Peyer's patch (tissue), 4 donors: Measurements from ENCODE around the gene NAA38.
A peak's percentile ranks its signal among the peaks of the same experiment; 100 is the strongest.

Source experiments
- POLR2A ChIP-seq, 2 donors: fragments of 450-650 bp; IDR thresholded peaks; one replicate each; pipeline ENCODE4 v1.5.1; 2017; ENCODE audit warnings: antibody characterized with exemption in 2 of 2, mild to moderate bottlenecking in 2 of 2, moderate library complexity in 2 of 2
- TF ChIP-seq, protein P1 (sequence below), 6 experiments: fragments of 450-650 bp in 4 of 6; fragments of 200-600 bp in 2 of 6; sonication (generic) in 1 of 6; IDR thresholded peaks; one replicate each; pipeline ENCODE4 v1.5.1; 2017 to 2019; ENCODE audit warnings: antibody characterized with exemption in 6 of 6, mild to moderate bottlenecking in 3 of 6, moderate library complexity in 1 of 6

GRCh38 chr17:7835814-7836595 is 21.4 kb downstream of the NAA38 start:
- peak in 1 of 2 donors; percentile 92 for TF ChIP-seq POLR2A (IDR thresholded peaks at IDR 0.05)
- TF ChIP-seq, protein P1, sequence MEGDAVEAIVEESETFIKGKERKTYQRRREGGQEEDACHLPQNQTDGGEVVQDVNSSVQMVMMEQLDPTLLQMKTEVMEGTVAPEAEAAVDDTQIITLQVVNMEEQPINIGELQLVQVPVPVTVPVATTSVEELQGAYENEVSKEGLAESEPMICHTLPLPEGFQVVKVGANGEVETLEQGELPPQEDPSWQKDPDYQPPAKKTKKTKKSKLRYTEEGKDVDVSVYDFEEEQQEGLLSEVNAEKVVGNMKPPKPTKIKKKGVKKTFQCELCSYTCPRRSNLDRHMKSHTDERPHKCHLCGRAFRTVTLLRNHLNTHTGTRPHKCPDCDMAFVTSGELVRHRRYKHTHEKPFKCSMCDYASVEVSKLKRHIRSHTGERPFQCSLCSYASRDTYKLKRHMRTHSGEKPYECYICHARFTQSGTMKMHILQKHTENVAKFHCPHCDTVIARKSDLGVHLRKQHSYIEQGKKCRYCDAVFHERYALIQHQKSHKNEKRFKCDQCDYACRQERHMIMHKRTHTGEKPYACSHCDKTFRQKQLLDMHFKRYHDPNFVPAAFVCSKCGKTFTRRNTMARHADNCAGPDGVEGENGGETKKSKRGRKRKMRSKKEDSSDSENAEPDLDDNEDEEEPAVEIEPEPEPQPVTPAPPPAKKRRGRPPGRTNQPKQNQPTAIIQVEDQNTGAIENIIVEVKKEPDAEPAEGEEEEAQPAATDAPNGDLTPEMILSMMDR (IDR thresholded peaks at IDR 0.05): no peak
